ENCODE measurements around the gene BEND7.

DNA sequence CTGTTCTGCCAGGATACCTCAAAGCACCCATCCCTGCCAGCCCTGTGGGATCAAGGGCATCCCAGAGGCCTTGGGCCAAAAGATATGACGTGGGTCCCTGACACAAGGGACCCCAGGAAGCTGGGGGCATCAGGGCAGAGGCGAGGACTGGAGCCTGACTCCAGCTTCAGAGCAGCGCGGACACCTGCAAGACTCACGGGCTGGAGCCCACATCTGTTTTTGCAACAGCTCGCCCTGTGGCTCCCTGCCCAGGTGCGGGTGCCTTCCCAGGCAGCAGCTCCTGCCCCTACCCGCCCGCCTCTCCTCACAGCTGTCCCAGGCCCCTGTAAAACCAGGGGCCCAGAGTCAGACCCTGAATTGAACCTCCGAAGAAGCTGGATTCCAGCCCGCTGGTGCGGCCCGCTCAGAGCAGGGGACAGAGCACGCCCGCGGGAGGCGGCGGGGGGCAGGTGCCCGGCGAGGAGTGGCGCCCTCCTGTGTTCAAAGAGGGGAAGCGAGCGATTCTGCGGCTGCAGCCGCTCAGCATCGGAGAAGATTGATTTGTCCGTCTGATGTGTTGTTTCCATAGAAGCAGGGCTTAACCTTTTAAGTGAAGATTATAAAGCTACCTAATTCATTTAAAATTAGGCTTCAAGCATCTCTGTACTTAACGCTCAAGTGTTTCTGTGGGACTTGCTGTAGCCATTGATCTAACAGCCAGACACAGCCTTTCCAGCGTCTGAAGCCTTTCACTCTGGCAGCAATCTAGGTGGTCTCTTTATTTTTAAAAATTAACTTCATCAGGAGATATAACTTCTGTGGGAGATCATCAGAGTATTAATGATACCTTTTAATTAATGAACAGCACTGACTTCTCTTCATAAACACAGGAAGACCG, 88.4 kb downstream of the BEND7 start:
- no peak for TF ChIP-seq POLR2A (IDR thresholded peaks at IDR 0.05; ENCODE audit: low read length)
- TF ChIP-seq GATA1 (IDR thresholded peaks at IDR 0.05; ENCODE audit: low read depth, low read length): no peak

All from erythroblast (primary cell).